Measurements from ENCODE around the gene SESN3.
"Not testable (repeated sequence)": the region's sequence is repeated elsewhere in the genome, so short reads cannot be mapped to it uniquely, and the experiment has no call there.

The SESN3 gene

DNA sequence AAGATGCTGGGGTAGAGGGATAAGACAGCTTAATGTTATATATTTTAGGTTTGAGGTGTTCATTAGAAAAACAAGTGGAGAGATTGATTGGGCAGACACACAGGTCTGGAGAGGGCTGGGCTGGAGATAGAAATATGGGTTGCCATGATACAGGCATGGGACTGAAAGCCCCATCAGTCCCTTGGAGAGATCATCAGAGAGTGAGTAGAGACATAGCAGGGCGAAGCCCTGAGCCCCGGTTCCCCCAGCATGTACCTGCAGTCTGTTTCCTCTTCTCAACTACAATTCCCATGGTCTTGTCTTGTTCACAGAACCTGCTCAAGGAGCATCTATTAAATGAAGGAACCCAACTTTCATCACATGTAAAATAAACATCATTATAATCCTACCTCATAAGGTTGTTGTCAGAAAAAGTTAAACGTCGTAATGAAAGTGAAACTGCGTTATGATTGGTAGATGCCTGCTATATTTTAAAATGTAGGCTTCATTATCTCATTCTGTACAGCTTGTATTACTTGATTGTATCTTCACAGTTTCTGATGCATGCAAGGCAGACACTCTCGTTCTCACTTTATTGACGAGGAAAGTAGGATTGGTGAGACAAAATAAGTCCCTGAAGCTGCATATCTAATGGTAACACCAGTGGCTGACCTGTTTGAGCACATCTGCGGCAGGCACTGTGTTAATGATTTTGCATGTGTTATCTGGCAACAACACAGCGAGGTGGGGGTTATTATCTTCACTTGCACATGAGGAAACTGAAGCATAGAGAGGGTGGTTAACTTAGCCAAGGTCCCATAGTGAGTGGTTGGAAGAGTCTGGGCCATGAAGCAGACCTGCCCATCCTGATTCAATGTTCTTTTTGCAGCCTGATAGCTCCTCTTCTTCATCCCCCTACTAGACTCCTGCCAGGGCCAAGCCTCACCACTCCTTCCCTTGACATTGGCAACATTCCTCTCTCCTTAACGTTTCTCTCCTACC is 77.8 kb downstream of the SESN3 start:
- no peak for DNase-seq (ENCODE audit: low read depth in 2 of 2)

GRCh38 chr11:95150956-95151684 is 79.9 kb downstream of the SESN3 start:
- peak; percentile 77 to 87 for DNase-seq (ENCODE audit: low read depth in 2 of 2)

DNA sequence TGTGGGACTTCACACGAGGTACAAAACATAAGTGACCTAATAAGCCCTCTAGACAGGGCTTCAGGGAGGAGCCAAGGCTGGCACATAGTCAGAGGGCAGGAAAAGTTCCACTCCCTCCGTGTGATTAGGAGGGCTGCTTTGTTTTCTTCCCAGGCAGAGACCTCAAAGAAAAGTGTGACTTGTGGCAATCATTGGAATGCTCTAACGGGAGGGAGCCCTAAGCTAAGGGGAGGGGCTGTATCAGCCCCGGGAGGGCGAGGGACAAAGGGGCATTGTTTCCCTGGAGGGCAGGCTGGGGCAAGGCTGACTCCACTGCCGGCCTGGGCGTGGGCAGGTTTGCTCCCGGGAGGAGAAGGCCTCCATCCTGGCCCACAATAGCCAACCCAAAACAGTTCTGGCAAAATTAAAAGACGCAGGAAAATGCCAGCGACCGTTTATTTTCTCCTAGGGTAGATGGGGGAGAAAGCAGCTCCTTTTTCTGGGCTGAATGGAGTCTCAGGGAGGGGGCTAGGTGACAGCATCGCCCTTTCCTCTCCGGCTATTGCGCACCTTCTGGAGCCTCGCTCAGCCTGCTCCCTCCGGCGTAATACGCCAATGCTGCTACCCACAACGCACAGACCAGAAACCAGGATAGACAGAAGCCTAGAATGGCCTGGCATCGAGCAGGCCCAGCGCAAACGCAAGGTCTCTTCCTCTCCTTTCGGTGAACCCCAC is 81.2 kb downstream of the SESN3 start:
- DNase-seq (ENCODE audit: low read depth in 2 of 2) = no peak

DNA sequence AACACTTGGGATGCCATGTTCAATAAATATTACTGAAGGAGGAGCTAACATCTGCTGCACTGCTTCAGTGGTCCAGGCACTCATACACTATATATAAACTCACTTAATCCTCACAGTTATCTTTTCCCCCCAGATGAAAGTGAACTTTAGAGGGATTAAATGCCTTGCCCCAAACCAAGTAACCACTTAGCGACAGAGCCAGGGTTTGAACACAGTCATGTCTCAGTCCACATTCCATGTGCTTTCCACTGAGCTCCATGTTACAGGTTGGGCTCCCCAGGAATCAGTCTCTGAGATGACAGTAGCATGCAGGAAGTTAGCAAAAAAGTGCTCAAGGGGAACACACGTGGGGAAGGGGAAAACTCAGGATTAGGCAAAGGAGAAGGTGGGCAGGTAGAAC is 82.1 kb downstream of the SESN3 start:
- no peak for DNase-seq (ENCODE audit: low read depth in 2 of 2)

DNA sequence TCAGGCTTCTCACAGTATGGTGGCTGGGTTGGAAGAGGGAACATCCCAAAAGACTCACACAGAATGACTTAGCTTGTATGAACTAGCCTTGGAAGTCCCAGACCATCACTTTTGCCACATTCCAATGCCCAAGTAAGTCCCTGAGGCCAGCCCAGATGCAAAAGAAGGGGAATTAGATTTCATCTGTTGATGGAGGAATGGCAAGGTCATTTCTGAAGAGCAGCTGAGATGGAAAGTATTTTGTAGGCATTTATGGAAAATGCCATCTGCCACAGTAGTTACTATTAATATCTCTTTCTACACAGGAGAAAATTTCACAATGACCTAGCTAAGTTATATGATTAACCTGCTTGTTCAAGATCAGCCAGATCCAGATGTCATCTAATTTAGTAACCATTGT is 82.6 kb downstream of the SESN3 start:
- DNase-seq (ENCODE audit: low read depth in 2 of 2) = no peak

DNA sequence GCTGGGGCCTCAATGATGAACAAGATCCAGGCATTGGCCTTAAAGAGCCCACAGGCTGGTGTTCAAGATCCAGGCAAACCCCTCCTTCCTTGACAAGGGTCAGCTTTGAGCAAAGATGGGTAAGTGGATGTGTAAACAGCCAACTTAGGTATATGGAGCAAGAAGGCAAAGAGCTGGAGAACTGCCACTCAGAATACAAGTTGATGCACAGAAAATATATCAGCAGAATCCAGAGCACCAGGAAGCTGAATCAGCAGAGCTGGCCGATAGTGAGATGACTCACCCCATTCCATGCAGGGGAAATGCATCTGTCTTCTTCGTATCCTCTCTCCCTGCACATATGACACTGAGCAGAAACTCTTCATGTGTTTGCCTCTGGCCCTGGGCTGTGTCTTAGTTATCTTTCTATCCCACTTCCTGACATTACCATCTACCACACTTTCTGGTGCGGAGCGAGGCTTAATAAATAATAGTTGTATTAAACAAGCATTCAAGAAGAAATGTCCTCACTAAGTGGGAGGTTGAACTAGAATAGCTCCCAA is 83.6 kb downstream of the SESN3 start:
- no peak for DNase-seq (ENCODE audit: low read depth in 2 of 2)

GRCh38 chr11:95145430-95146060 is 85.5 kb downstream of the SESN3 start:
- no peak for DNase-seq (ENCODE audit: low read depth in 2 of 2)

DNA sequence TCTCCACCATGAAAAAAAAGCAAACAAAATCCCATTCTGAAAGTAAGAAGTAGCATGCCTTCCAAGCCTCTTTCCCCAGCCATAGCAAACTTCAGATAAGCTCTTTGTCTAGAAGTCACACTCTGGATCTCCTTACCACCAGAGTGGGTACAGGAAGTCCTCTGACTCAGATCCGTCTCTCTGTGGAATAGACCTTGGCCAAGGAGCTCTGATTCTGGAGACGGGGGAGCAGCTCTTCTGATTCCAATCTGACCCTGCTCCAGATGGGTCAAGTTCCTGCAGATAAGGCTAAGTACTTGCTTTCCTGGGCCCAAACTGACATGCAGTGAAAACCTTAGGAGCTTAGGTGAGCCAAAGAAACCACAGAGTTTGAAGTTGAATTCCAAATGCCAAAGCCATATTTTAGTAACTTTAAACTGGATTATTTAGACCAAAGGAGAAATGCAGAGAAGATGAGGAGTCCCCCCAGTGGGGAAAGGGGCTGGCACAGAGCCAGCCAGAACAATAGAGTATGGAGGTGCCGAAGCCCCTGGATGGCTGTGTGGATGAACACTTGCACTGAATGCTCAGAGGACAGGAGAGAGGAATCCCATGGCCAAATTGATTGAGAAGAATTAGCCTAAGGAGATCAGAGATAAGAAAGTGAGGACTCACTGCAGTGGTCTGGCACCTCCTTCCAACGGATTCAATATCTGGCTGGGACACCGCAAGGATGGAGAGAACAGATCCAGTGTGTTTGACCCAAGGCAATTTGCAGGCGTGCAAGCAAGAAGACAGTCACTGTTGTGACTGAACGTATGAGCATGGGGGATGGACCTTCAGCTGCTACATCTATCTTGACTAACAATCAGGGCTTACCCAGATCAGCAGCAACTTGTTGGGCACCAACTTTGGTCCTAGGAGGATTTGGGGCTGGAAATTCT is 86.4 kb downstream of the SESN3 start:
- no peak for DNase-seq (ENCODE audit: low read depth in 2 of 2)

GRCh38 chr11:95143106-95143681 is 87.8 kb downstream of the SESN3 start:
- no peak for DNase-seq (ENCODE audit: low read depth in 2 of 2)

DNA sequence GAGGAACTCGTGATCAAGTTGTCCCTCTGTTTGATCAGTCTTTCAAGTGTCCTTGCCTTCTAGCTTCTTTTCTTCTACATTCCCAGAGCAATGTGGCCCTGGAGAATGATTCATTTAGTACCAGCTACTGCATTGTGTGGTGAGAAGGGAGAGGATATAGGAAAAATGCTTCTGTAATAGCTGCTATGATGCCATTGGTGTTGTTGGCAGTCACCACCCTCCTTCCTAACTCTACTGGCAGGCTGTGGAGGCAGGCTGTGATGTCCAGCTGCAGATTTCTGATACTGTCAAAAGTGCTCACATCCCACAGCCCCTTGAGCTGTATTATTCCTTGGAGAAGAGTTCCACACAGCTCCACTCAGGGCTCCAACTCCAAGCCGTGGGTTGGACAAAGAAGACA is 88.6 kb downstream of the SESN3 start:
- DNase-seq (ENCODE audit: low read depth in 2 of 2) = no peak

- no peak for DNase-seq (ENCODE audit: low read depth in 2 of 2)
Observed at GRCh38 chr11:95140397-95141033, 90.5 kb downstream of the SESN3 start.

- no peak for DNase-seq (ENCODE audit: low read depth in 2 of 2)
Observed at GRCh38 chr11:95138448-95138847, 92.6 kb downstream of the SESN3 start.

DNA sequence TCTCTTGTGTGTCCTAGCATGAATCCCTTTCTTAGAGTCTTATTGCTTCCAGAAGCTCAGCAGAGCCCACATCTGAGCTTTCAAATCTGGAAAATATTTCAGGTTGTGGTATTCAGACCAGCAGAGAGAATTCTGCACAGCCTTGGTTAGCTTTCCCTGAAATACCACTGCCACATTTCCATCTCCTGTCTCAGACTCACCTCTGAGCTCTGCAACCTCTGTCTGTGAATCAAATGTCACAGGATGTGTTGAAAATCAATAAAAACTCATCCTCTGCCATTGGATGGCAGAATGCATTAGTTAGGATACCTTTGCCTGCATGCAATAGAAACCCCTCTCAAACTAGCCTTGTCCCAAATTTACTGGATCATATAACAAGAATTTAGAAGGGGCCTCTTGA is 93.7 kb downstream of the SESN3 start:
- DNase-seq (ENCODE audit: low read depth in 2 of 2) = no peak

DNA sequence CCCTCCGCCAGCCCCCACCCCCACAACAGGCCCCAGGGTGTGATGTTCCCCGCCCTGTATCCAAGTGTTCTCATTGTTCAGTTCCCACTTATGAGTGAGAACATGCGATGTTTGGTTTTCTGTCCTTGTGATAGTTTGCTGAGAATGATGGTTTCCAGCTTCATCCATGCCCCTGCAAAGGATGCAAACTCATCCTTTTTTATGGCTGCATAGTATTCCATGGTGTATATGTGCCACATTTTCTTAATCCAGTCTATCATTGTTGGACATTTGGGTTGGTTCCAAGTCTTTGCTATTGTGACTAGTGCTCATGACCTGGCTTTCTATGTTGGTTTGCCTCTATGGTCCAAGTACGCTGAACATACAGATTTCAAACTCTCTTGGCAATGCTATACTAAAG is 94.3 kb downstream of the SESN3 start:
- DNase-seq (ENCODE audit: low read depth in 2 of 2) = not testable (repeated sequence)

DNA sequence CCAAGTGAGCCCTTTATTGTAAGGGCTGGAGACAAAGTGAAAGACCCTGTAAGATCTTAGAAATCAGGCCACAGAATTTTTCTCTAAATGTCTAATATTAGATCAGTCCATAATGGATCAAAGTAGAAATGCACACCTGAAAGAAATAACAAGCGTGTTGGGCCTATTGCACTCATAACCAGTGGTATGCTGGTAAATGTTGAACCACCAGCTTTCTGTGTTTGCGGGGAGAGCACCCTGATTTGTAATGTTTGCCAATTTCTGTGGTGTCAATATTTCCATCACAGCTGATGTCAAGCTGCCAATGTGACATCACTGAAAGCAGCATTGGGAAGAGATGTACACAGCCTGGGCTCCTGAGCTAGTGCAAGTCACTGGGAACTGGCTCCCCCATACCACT is 95.1 kb downstream of the SESN3 start:
- no peak for DNase-seq (ENCODE audit: low read depth in 2 of 2)

DNA sequence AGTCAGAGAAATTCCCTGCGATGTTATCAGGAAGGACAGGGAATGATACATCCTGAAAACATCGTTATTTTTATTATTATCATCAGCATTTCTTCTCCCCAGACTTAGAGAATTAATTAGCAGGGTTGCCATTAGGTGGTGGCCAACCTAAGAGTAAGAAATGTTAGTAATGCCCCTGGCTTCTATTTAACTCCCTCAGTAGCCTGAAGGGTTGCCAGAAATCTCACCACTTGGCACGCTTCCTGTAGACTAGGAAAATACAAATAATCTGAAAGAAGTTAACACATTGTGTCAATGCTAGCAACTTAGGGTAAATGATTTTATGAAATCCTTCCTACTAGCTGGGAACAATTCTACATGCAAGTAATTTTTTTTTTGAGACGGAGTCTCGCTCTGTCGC is 95.8 kb downstream of the SESN3 start:
- DNase-seq (ENCODE audit: low read depth in 2 of 2) = no peak

- no peak for DNase-seq (ENCODE audit: low read depth in 2 of 2)
Observed at GRCh38 chr11:95134491-95134890, 96.5 kb downstream of the SESN3 start.

GRCh38 chr11:95132956-95133355 is 98.0 kb downstream of the SESN3 start:
- DNase-seq (ENCODE audit: low read depth in 2 of 2) = no peak

DNA sequence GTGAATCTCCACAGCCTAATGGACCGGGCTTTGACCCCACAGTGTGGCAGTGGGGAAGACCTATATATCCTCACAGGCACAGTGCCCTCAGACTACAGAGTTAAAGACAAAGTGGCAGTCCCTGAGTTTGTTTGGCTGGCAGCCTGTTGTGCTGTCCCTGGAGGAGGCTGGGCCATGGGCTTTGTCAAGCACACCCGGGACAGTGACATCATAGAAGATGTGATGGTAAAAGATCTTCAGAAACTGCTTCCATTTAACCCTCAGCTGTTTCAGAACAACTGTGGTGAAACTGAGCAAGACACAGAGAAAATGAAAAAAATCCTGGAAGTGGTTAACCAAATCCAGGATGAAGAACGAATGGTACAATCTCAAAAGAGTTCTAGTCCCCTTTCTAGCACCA is 102.4 kb downstream of the SESN3 start:
- no peak for DNase-seq (ENCODE audit: low read depth in 2 of 2)

DNA sequence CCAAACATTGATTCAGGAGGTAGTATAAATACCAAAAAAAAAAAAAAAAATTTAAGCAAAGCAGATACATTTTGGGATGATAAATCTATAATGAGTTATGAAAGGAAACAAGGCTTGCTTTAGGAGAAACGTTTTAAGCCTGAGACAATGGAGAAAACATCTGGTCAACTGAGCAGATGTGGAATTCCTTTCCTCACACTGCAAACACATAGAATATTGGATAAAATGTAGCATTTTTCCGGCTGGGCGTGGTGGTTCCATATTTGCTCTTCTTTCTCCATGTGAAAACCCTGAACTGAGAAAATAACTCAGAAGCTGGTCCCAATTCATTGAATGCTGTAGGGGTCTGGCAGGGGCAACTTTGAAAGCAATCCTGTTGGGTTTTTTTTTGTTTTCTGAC is 107.4 kb downstream of the SESN3 start:
- no peak for DNase-seq (ENCODE audit: low read depth in 2 of 2)

Data from stimulated activated CD4-positive, alpha-beta T cell treated with anti-CD3 and anti-CD28 coated beads, Interleukin-4, amount 100 ng/mL, for 48 hours (primary cell).